PC-3 (cell line): ENCODE results near the gene NLRP9. TPM values are rescaled to one million over a fixed set of nuclear protein-coding genes. Genes with fewer than 3 reads are reported as not detected.

Source experiments
- ATAC-seq: fragments of 200-7000 bp; cut with Tn5 transposase; 2 replicates; pipeline ENCODE4 v1.9.1; 2020; ENCODE audit warnings: mild to moderate bottlenecking, moderate library complexity
- BruUV-seq: library from RNA; stranded (reverse); fragments of 400-500 nt; replicated peaks from 2 replicates; lab custom pipeline; 2021; lab: Mats Ljungman, UMichigan
- CTCF ChIA-PET: fragments of 300-600 bp; sonication (Branson Sonifier 250); formaldehyde crosslinking; loops from one replicate; lab custom pipeline; 2022; ENCODE audit warnings: antibody characterized with exemption; lab: Charles Lee
- POLR2A ChIA-PET: fragments of 300-600 bp; sonication (Branson Sonifier 250); formaldehyde crosslinking; loops from one replicate; lab custom pipeline; 2022; ENCODE audit warnings: antibody characterized with exemption; ENCODE audit not compliant: unreplicated experiment; lab: Charles Lee
- DNase-seq: peaks from one replicate; pipeline ENCODE4 v3.0.0-alpha.2; 2015
- H2AFZ ChIP-seq: fragments of 300-600 bp; sonication (generic); 2 replicates; pipeline ENCODE4 v1.6.0; 2016; ENCODE audit warnings: antibody characterized with exemption, low read length
- H3F3A ChIP-seq: fragments of 300-600 bp; sonication (generic); one replicate; pipeline ENCODE4 v1.6.0; 2017; ENCODE audit warnings: antibody characterized with exemption, low read length, control low read depth, mild to moderate bottlenecking; ENCODE audit not compliant: unreplicated experiment
- H3K27ac ChIP-seq: fragments of 300-600 bp; sonication (generic); 2 replicates; pipeline ENCODE4 v1.5.1; 2016; ENCODE audit warnings: mild to moderate bottlenecking, low read length
- H3K27me3 ChIP-seq: fragments of 300-600 bp; sonication (generic); 2 replicates; pipeline ENCODE4 v1.6.1; 2016; ENCODE audit warnings: low read length, mixed read lengths
- H3K36me3 ChIP-seq: fragments of 300-600 bp; sonication (generic); 2 replicates; pipeline ENCODE4 v1.6.1; 2016; ENCODE audit warnings: low read depth, mixed run types, low read length, mixed read lengths
- H3K4me1 ChIP-seq: fragments of 300-600 bp; sonication (generic); 2 replicates; pipeline ENCODE4 v1.5.1; 2016; ENCODE audit warnings: low read length; ENCODE audit not compliant: insufficient read depth
- H3K4me2 ChIP-seq: fragments of 300-600 bp; sonication (generic); 2 replicates; pipeline ENCODE4 v1.6.0; 2016; ENCODE audit warnings: low read length
- H3K4me3 ChIP-seq: fragments of 300-600 bp; sonication (generic); 2 replicates; pipeline ENCODE4 v1.5.1; 2016; ENCODE audit warnings: mild to moderate bottlenecking, low read length, mixed read lengths
- H3K79me2 ChIP-seq: fragments of 300-600 bp; sonication (generic); 2 replicates; pipeline ENCODE4 v1.6.1; 2017; ENCODE audit warnings: low read length, mixed read lengths
- H3K9ac ChIP-seq: fragments of 300-600 bp; sonication (generic); 2 replicates; pipeline ENCODE4 v1.6.0; 2016; ENCODE audit warnings: mild to moderate bottlenecking, low read length
- H3K9me2 ChIP-seq: fragments of 300-600 bp; sonication (generic); replicated peaks from 2 replicates; pipeline ENCODE4 v1.6.1; 2016; ENCODE audit warnings: mixed run types, low read length, mixed read lengths
- H3K9me3 ChIP-seq: fragments of 300-600 bp; sonication (generic); 2 replicates; pipeline ENCODE4 v1.6.1; 2016; ENCODE audit warnings: low read length, mixed read lengths
- H4K20me1 ChIP-seq: fragments of 300-600 bp; sonication (generic); 2 replicates; pipeline ENCODE4 v1.6.1; 2016; ENCODE audit warnings: low read length, mixed read lengths
- EZH2 ChIP-seq: fragments of 300-600 bp; sonication (generic); IDR thresholded peaks from one replicate; pipeline ENCODE4 v1.6.1; 2017; ENCODE audit warnings: antibody characterized with exemption, mild to moderate bottlenecking, low read length; ENCODE audit not compliant: unreplicated experiment
- EZH2phosphoT487 ChIP-seq: fragments of 300-600 bp; sonication (generic); IDR thresholded peaks from 2 replicates; pipeline ENCODE4 v1.6.1; 2018; ENCODE audit warnings: mild to moderate bottlenecking, antibody characterized with exemption, low read length, borderline replicate concordance
- intact Hi-C: fragments of 100-400 bp; cut with micrococcal nuclease; formaldehyde crosslinking; loops from 2 replicates; pipeline ENCODE4 v1.9.0; 2023
- total RNA-seq: library from RNA; depleted of rRNA; stranded (reverse); fragments of >200 nt; gene quantifications from 2 replicates; pipeline ENCODE4 v1.2.3, GENCODE V29; 2014
- TF ChIP-seq, protein P1 (sequence below): fragments of 300-600 bp; sonication (generic); conservative IDR thresholded peaks from 2 replicates; pipeline ENCODE4 v1.5.1; 2017; ENCODE audit warnings: antibody characterized with exemption, low read depth, mild to moderate bottlenecking, low read length

NLRP9 gene
- total RNA-seq, 1 experiment from 2014 or later = not detected

GRCh38 chr19:55690769-55691545 is 47.2 kb downstream of the NLRP9 start:
- no peaks in the 10 kb centered on the region for H3K27me3 ChIP-seq
- peaks cover 9% of the 10 kb centered on the region; the same call in 1 of the 2 replicates for H4K20me1 ChIP-seq
- POLR2A ChIA-PET = no interaction called here
- TF ChIP-seq, protein P1, sequence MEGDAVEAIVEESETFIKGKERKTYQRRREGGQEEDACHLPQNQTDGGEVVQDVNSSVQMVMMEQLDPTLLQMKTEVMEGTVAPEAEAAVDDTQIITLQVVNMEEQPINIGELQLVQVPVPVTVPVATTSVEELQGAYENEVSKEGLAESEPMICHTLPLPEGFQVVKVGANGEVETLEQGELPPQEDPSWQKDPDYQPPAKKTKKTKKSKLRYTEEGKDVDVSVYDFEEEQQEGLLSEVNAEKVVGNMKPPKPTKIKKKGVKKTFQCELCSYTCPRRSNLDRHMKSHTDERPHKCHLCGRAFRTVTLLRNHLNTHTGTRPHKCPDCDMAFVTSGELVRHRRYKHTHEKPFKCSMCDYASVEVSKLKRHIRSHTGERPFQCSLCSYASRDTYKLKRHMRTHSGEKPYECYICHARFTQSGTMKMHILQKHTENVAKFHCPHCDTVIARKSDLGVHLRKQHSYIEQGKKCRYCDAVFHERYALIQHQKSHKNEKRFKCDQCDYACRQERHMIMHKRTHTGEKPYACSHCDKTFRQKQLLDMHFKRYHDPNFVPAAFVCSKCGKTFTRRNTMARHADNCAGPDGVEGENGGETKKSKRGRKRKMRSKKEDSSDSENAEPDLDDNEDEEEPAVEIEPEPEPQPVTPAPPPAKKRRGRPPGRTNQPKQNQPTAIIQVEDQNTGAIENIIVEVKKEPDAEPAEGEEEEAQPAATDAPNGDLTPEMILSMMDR = no peak
- TF ChIP-seq EZH2 = no peak
- TF ChIP-seq EZH2phosphoT487 = no peak
- no peaks in the 10 kb centered on the region for H3K9me3 ChIP-seq
- H3K4me1 ChIP-seq = no peaks in the 10 kb centered on the region
- BruUV-seq = no TSS peak
- H3K27ac ChIP-seq = no peak overlapping the region
- no peaks in the 10 kb centered on the region for H3F3A ChIP-seq
- H3K79me2 ChIP-seq = peaks cover 12% of the 10 kb centered on the region; the same call in 1 of the 2 replicates
- DNase-seq (no peak), ATAC-seq (no peak)
- H3K9me2 ChIP-seq = no peaks in the 10 kb centered on the region
- H3K4me2 ChIP-seq = no peak overlapping the region
- intact Hi-C loops = no loop called here
- CTCF ChIA-PET = no interaction called here
- peaks cover 47% of the 10 kb centered on the region for H3K36me3 ChIP-seq
- H2AFZ ChIP-seq = no peak overlapping the region
- H3K9ac ChIP-seq = no peak overlapping the region
- H3K4me3 ChIP-seq = no peak overlapping the region

DNA sequence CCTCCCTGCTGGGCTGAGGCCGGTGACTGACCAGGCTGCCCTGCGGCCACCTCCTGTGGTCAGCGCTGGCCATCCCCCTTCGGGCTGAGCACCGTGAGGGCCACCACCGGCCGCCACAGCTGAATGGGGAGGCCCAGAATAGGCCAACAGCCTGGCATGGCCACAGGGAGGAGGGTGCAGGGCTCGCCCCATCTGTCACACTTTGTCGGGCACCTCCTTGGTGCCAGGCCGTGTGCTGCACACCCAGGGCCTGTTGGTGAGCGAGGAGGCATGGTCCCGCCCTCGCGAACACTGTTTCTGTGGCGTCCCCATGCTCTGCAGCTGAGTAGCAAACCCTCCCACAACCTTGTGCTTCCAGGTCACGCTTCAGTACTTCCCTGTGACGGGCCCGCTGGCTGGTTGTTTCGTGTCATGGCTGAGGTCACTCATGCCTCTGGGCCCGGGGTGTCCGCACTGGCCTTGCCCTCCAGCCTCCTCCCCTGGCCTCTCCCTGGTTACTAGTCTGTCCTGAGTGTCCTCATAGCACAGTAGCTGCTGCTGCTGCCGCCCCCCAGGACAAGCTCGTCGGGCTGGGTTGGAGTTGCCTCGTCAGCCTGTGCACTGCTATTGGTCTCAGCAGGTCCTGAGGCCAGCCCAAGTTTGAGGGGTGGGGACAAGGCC is 48.0 kb downstream of the NLRP9 start:
- H4K20me1 ChIP-seq = peaks cover 9% of the 10 kb centered on the region; the same call in 1 of the 2 replicates
- intact Hi-C loops = no loop called here
- H3K27me3 ChIP-seq = no peaks in the 10 kb centered on the region
- TF ChIP-seq EZH2 (no peak), EZH2phosphoT487 (no peak)
- TF ChIP-seq, protein P1 = no peak
- H3F3A ChIP-seq = no peaks in the 10 kb centered on the region
- peaks cover 48% of the 10 kb centered on the region for H3K36me3 ChIP-seq
- DNase-seq = no peak
- H3K4me1 ChIP-seq = no peaks in the 10 kb centered on the region
- no peak for ATAC-seq
- ChIA-PET POLR2A (no interaction called here), CTCF (no interaction called here)
- H3K79me2 ChIP-seq = peaks cover 16% of the 10 kb centered on the region; the same call in 1 of the 2 replicates
- no peak overlapping the region for H3K4me3 ChIP-seq
- no peaks in the 10 kb centered on the region for H3K9me2 ChIP-seq
- H2AFZ ChIP-seq = no peak overlapping the region
- no peak overlapping the region for H3K9ac ChIP-seq
- BruUV-seq = no TSS peak
- no peak overlapping the region for H3K4me2 ChIP-seq
- no peak overlapping the region for H3K27ac ChIP-seq
- H3K9me3 ChIP-seq = no peaks in the 10 kb centered on the region
